K562 (cell line): ENCODE data around the gene WDR86. TPM values are rescaled to one million over a fixed set of nuclear protein-coding genes. Genes with fewer than 3 reads are reported as not detected.

Experiments
- BDP1 ChIP-seq: IDR thresholded peaks from 3 replicates; pipeline ENCODE4 v1.6.1; 2011; ENCODE audit not compliant: insufficient read length, insufficient read depth
- CREB1 ChIP-seq, 2 experiments: sonication (generic) in 1 of 2; formaldehyde crosslinking in 1 of 2; IDR thresholded peaks; 2 replicates each; pipeline versions ENCODE4 v1.6.1 to v1.8.0; 2012 to 2022; ENCODE audit warnings: inconsistent platforms in 1 of 2, mild to moderate bottlenecking in 1 of 2, missing genetic modification reagents in 1 of 2, moderate library complexity in 1 of 2
- E2F5 ChIP-seq: sonication (generic); formaldehyde crosslinking; IDR thresholded peaks from 2 replicates; pipeline ENCODE4 v1.8.0; 2022; ENCODE audit warnings: mild to moderate bottlenecking, missing genetic modification reagents
- FOXP1 ChIP-seq: sonication (generic); formaldehyde crosslinking; IDR thresholded peaks from 2 replicates; pipeline ENCODE4 v1.8.0; 2022; ENCODE audit warnings: mild to moderate bottlenecking, missing genetic modification reagents
- HDAC6 ChIP-seq: IDR thresholded peaks from 2 replicates; pipeline ENCODE4 v1.6.1; 2012; ENCODE audit warnings: low read depth, mild to moderate bottlenecking, control low read depth, inconsistent platforms, low read length, moderate library complexity
- KAT2B ChIP-seq: IDR thresholded peaks from one replicate; pipeline ENCODE4 v1.6.1; 2012; ENCODE audit warnings: low read depth, mild to moderate bottlenecking, control low read depth, inconsistent platforms, low read length, moderate library complexity
- KLF16 ChIP-seq: IDR thresholded peaks from 2 replicates; pipeline ENCODE4 v1.6.1; 2016; ENCODE audit warnings: antibody characterized with exemption
- LEF1 ChIP-seq: fragments of 450-650 bp; IDR thresholded peaks from 2 replicates; pipeline ENCODE4 v1.6.1; 2016; ENCODE audit warnings: mild to moderate bottlenecking
- MAFF ChIP-seq: IDR thresholded peaks from 2 replicates; pipeline ENCODE4 v1.6.1; 2012; ENCODE audit warnings: low read length, improper control_type of control experiment
- NFE2 ChIP-seq: IDR thresholded peaks from 2 replicates; pipeline ENCODE4 v1.6.1; 2014; ENCODE audit warnings: antibody characterized with exemption, low read depth
- RCOR1 ChIP-seq, 2 experiments: IDR thresholded peaks; 2 replicates each; pipeline ENCODE4 v1.6.1; 2012; ENCODE audit warnings: low read depth in 2 of 2, low read length in 2 of 2, borderline replicate concordance in 1 of 2, improper control_type of control experiment in 1 of 2
- RHOXF2B ChIP-seq: fragments of 250-450 bp; sonication (Bioruptor Pico); conservative IDR thresholded peaks from 2 replicates; pipeline ENCODE4 v1.5.1; 2021
- THRAP3 ChIP-seq: fragments of 450-650 bp; IDR thresholded peaks from 2 replicates; pipeline ENCODE4 v1.6.1; 2016; ENCODE audit warnings: mild to moderate bottlenecking, inconsistent platforms, borderline replicate concordance
- ZBTB33 ChIP-seq: sonication (generic); formaldehyde crosslinking; IDR thresholded peaks from 2 replicates; pipeline ENCODE4 v1.8.1; 2023; ENCODE audit warnings: mild to moderate bottlenecking, missing genetic modification reagents
- ZMIZ1 ChIP-seq, 2 experiments: fragments of 150-350 bp in 1 of 2; IDR thresholded peaks; 2 replicates each; pipeline ENCODE4 v1.6.1; 2012 to 2016; ENCODE audit warnings: low read depth in 2 of 2, low read length in 2 of 2, mild to moderate bottlenecking in 1 of 2, moderate library complexity in 1 of 2
- ZNF589 ChIP-seq: fragments of 200-800 bp; sonication (Bioruptor generic); IDR thresholded peaks from 2 replicates; pipeline ENCODE4 v1.6.1; 2016; ENCODE audit warnings: low read depth, missing genetic modification characterization, missing compliant biosample characterization
- polyA plus RNA-seq, 8 experiments: library from polyadenylated mRNA; depleted of rRNA in 4 of 8; stranded (reverse) in 5 of 8; unstranded in 3 of 8; fragments of >200 nt; fragmentation: Nextera tagmentation in 2 of 8; fragmentation: Illumina TruSeq in 1 of 8; extraction: Ambion mirVana in 2 of 8; extraction: Trizol in 1 of 8; gene quantifications; 2 replicates each; pipeline versions ENCODE4 v1.2.1 to v1.2.3, GENCODE V29; 2011 to 2014; ENCODE audit warnings: inconsistent platforms in 1 of 8, missing spikeins in 1 of 8
- total RNA-seq, 7 experiments: library from RNA; depleted of rRNA in 6 of 7; stranded (reverse); fragments of >200 nt in 6 of 7; fragmentation: Illumina TruSeq in 2 of 7; extraction: Trizol in 2 of 7; gene quantifications; 2 replicates each; pipeline versions ENCODE4 v1.2.1 to v1.2.3, GENCODE V29; 2011 to 2021; ENCODE audit warnings: low replicate concordance in 1 of 7
- TF ChIP-seq, protein P1 (sequence below): fragments of 250-450 bp; sonication (Bioruptor Pico); IDR thresholded peaks from 2 replicates; pipeline ENCODE4 v1.4.0; 2020; ENCODE audit warnings: mild to moderate bottlenecking
- TF ChIP-seq, protein P2 (sequence below): sonication (generic); formaldehyde crosslinking; IDR thresholded peaks from 2 replicates; pipeline ENCODE4 v1.8.1; 2023; ENCODE audit warnings: mild to moderate bottlenecking, missing genetic modification reagents

Gene WDR86
- total and polyA plus RNA-seq, 9 of the 15 experiments (the other 6 are each of a cell fraction or from before 2014, with no cell fraction given) = 0.24 TPM; not detected in 8

DNA sequence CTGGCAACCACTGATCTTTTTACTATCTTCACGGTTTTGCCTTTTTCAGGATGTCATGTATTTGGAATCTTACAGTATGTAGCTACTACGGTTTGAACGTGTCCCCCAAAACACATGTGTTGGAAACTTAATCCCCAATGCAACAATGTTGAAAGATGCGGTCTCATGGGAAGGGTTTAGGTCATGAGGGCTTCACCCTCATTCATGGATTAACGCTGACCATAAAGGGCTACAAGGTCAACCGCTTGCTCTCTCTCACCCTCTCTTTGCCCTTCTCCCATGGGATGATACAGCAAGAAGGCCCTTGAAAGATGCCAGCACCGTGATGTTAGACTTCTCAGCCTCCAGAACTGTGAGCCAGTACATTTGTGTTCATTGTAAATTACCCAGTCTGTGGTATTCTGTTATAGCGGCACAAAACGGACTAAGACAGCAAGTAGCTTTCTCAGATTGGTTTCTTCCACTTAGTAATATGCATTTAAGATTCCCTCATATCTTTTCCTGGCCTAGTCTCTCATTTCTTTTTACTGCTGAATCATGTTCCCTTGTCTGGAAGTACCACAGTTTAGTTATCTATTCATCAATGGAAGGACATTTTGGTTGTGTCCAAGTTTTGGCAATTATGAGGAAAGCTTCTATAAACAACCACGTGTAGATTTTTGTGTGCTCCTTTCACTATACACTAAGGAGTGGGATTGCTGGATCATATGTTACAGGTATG, 33.1 kb upstream of the WDR86 start (continued):
- TF ChIP-seq NFE2 (peak; percentile 86), LEF1 (no peak), E2F5 (CRISPR knock-in tag) (no peak), KLF16 (no peak), FOXP1 (CRISPR knock-in tag) (no peak), CREB1 (IDR thresholded peaks at IDR 0.05) (no peak), CREB1 (CRISPR knock-in tag; IDR thresholded peaks at IDR 0.05) (no peak), THRAP3 (no peak), RCOR1 (IDR thresholded peaks at IDR 0.05; ENCODE audit: borderline replicate concordance in 1 of 2, low read depth in 2 of 2, low read length in 2 of 2) (no peak), ZNF589 (CRISPR knock-in tag) (no peak), MAFF (peak; percentile 73; the same call in 1 of the 2 replicates), ZMIZ1 (IDR thresholded peaks at IDR 0.05; ENCODE audit: low read depth in 2 of 2, low read length in 2 of 2) (no peak), RHOXF2B (CRISPR knock-in tag) (no peak), ZBTB33 (CRISPR knock-in tag) (peak; percentile 88), HDAC6 (no peak), BDP1 (no peak), KAT2B (no peak)
- TF ChIP-seq, protein P1, sequence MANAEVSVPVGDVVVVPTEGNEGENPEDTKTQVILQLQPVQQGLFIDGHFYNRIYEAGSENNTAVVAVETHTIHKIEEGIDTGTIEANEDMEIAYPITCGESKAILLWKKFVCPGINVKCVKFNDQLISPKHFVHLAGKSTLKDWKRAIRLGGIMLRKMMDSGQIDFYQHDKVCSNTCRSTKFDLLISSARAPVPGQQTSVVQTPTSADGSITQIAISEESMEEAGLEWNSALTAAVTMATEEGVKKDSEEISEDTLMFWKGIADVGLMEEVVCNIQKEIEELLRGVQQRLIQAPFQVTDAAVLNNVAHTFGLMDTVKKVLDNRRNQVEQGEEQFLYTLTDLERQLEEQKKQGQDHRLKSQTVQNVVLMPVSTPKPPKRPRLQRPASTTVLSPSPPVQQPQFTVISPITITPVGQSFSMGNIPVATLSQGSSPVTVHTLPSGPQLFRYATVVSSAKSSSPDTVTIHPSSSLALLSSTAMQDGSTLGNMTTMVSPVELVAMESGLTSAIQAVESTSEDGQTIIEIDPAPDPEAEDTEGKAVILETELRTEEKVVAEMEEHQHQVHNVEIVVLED (CRISPR knock-in tag) = no peak
- TF ChIP-seq, protein P2, sequence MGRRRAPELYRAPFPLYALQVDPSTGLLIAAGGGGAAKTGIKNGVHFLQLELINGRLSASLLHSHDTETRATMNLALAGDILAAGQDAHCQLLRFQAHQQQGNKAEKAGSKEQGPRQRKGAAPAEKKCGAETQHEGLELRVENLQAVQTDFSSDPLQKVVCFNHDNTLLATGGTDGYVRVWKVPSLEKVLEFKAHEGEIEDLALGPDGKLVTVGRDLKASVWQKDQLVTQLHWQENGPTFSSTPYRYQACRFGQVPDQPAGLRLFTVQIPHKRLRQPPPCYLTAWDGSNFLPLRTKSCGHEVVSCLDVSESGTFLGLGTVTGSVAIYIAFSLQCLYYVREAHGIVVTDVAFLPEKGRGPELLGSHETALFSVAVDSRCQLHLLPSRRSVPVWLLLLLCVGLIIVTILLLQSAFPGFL (CRISPR knock-in tag) = no peak
